NB4 (cell line): ENCODE measurements around the gene BBIP1.

Experiments
- DNase-seq: peaks from one replicate; pipeline ENCODE4 v3.0.0; 2010; ENCODE audit warnings: low read depth
- H3K4me3 ChIP-seq: one replicate; pipeline ENCODE4 v1.5.1; 2011; ENCODE audit warnings: mild to moderate bottlenecking, low read depth, low read length, moderate library complexity
- CTCF ChIP-seq: IDR thresholded peaks from one replicate; pipeline ENCODE4 v1.5.1; 2012; ENCODE audit warnings: low read depth, low read length
- MYC ChIP-seq: IDR thresholded peaks from 2 replicates; pipeline ENCODE4 v1.6.1; 2011; ENCODE audit warnings: low read depth, low read length
- POLR2A ChIP-seq: IDR thresholded peaks from 2 replicates; pipeline ENCODE4 v1.6.1; 2011; ENCODE audit warnings: mild to moderate bottlenecking; ENCODE audit not compliant: insufficient read length; ENCODE audit errors: extremely low read depth
- TF ChIP-seq, protein P1 (sequence below): IDR thresholded peaks from 2 replicates; pipeline ENCODE4 v1.6.1; 2011; ENCODE audit warnings: low read depth, low read length

Gene BBIP1

GRCh38 chr10:110861930-110862649, 56.9 kb downstream of the BBIP1 start:
- TF ChIP-seq MYC, result no peak
- TF ChIP-seq POLR2A, result no peak
- TF ChIP-seq, protein P1, sequence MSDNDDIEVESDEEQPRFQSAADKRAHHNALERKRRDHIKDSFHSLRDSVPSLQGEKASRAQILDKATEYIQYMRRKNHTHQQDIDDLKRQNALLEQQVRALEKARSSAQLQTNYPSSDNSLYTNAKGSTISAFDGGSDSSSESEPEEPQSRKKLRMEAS, result no peak
- no peak overlapping the region for H3K4me3 ChIP-seq
- peak; percentile 35 for DNase-seq

GRCh38 chr10:110861476-110861875, 57.5 kb downstream of the BBIP1 start:
- TF ChIP-seq, protein P1, result no peak
- no peak for TF ChIP-seq CTCF
- no peak for TF ChIP-seq POLR2A
- no peak for TF ChIP-seq MYC
- no peak for DNase-seq
- no peak overlapping the region for H3K4me3 ChIP-seq

DNA sequence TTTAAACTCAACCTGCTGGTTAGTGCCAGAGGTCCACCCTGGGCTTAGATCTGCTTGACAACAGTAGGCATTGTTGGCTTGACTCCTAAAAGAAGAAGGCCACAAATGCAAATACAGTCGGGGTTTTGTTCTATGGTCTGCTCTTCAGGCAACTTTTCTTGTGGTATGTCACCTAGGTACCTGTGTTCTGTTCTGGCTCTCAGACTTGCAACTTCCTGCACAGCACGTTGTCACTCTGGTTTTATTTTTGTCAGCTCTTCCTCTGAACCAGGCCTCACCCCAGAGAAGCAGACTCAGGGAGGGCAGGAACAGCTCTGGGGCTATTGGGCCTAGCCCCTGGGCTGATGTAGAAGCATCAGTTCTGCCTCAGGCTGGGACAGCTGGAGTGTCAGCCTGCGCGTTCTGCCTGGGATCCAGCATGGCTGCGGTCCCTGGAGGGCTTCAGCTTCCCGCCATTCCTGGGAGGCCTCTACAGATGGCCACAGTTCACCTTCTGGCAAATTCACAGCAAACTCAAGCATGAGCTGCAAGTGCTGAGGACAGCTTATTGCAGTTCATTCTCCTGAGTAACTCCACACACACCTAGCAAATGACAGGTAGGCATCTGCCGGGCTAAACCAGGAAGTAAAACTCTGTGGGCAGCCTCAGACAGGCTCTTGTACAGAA, 58.3 kb downstream of the BBIP1 start:
- TF ChIP-seq MYC (no peak), POLR2A (no peak)
- TF ChIP-seq, protein P1, result no peak
- H3K4me3 ChIP-seq, result no peak overlapping the region
- DNase-seq, result peak; percentile 43

- no peak for TF ChIP-seq POLR2A
- TF ChIP-seq CTCF, result no peak
- TF ChIP-seq, protein P1, result peak; percentile 84
- peak; percentile 78 for TF ChIP-seq MYC
- peak; percentile 95 for DNase-seq
- no peak overlapping the region for H3K4me3 ChIP-seq
These were observed 59.0 kb downstream of the BBIP1 start for GRCh38 chr10:110859973-110860376.

- no peak for TF ChIP-seq MYC
- no peak for DNase-seq
- no peak overlapping the region for H3K4me3 ChIP-seq
These were observed 59.6 kb downstream of the BBIP1 start for GRCh38 chr10:110859206-110859972.

GRCh38 chr10:110858297-110858934, 60.6 kb downstream of the BBIP1 start:
- DNase-seq, result peak; percentile 37
- no peak overlapping the region for H3K4me3 ChIP-seq
- TF ChIP-seq MYC, result no peak
- no peak for TF ChIP-seq POLR2A
- TF ChIP-seq CTCF, result no peak
- TF ChIP-seq, protein P1, result no peak
